A673 (cell line): ENCODE results near the gene C1orf141.
"Not testable (repeated sequence)": the region's sequence is repeated elsewhere in the genome, so short reads cannot be mapped to it uniquely, and the experiment has no call there.

Source experiments
- EZH2 ChIP-seq: fragments of 200-600 bp; sonication (generic); IDR thresholded peaks from 2 replicates; pipeline ENCODE4 v1.6.1; 2017; ENCODE audit warnings: borderline replicate concordance, low read depth, mild to moderate bottlenecking, mixed read lengths, antibody characterized with exemption, low read length; ENCODE audit not compliant: poor library complexity, severe bottlenecking
- TF ChIP-seq, protein P1 (sequence below): fragments of 300-800, 200-600 bp; sonication (generic); conservative IDR thresholded peaks from 2 replicates; pipeline ENCODE4 v1.5.1; 2017; ENCODE audit warnings: low read depth, mild to moderate bottlenecking, antibody characterized with exemption, low read length, moderate library complexity, mixed read lengths

DNA sequence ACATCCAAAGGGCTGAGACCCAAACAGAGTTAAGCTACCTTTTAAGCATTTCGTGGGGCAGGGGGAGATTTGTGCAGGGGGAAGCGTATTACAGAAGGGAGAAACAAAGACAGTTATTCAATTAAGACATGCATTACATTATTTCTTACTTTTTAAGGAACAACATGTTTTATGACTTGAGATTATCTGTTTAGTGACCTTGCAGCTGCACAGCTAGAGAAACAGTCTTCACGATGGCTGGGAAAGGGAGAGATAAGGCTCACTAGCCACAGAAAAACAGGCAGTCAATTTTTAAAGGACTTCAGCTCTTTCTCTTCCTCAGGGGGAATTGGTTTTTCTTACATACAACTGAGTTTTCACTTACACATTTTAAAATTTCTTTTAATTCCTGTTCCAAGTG is 7.1 kb upstream of the C1orf141 start:
- TF ChIP-seq EZH2: not testable (repeated sequence)
- TF ChIP-seq, protein P1, sequence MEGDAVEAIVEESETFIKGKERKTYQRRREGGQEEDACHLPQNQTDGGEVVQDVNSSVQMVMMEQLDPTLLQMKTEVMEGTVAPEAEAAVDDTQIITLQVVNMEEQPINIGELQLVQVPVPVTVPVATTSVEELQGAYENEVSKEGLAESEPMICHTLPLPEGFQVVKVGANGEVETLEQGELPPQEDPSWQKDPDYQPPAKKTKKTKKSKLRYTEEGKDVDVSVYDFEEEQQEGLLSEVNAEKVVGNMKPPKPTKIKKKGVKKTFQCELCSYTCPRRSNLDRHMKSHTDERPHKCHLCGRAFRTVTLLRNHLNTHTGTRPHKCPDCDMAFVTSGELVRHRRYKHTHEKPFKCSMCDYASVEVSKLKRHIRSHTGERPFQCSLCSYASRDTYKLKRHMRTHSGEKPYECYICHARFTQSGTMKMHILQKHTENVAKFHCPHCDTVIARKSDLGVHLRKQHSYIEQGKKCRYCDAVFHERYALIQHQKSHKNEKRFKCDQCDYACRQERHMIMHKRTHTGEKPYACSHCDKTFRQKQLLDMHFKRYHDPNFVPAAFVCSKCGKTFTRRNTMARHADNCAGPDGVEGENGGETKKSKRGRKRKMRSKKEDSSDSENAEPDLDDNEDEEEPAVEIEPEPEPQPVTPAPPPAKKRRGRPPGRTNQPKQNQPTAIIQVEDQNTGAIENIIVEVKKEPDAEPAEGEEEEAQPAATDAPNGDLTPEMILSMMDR: not testable (repeated sequence)
